ENCODE measurements around the gene DAPK2.

Gene DAPK2

GRCh38 chr15:63941698-63942465 is 104.4 kb downstream of the DAPK2 start:
- DNase-seq = no peak

GRCh38 chr15:63940966-63941620 is 105.2 kb downstream of the DAPK2 start:
- DNase-seq = no peak

GRCh38 chr15:63939531-63940130 is 106.7 kb downstream of the DAPK2 start:
- DNase-seq = peak; percentile 30

- no peak for DNase-seq
Observed at GRCh38 chr15:63938486-63939061, 107.7 kb downstream of the DAPK2 start.

GRCh38 chr15:63933522-63933921 is 112.8 kb downstream of the DAPK2 start:
- peak; percentile 62 for DNase-seq

GRCh38 chr15:63931556-63931955 is 114.7 kb downstream of the DAPK2 start:
- DNase-seq = no peak

GRCh38 chr15:63930034-63930433 is 116.3 kb downstream of the DAPK2 start:
- no peak for DNase-seq

GRCh38 chr15:63928185-63928842 is 118.0 kb downstream of the DAPK2 start:
- DNase-seq = no peak

GRCh38 chr15:63923993-63924950 is 122.0 kb downstream of the DAPK2 start:
- no peak for DNase-seq

GRCh38 chr15:63922916-63923315 is 123.4 kb downstream of the DAPK2 start:
- no peak for DNase-seq

GRCh38 chr15:63922261-63922904 is 123.9 kb downstream of the DAPK2 start:
- peak; percentile 15 for DNase-seq

GRCh38 chr15:63920504-63921175 is 125.6 kb downstream of the DAPK2 start:
- no peak for DNase-seq

GRCh38 chr15:63918901-63919348 is 127.4 kb downstream of the DAPK2 start:
- no peak for DNase-seq

GRCh38 chr15:63918317-63918672 is 128.0 kb downstream of the DAPK2 start:
- DNase-seq = no peak

GRCh38 chr15:63917588-63918316 is 128.5 kb downstream of the DAPK2 start:
- no peak for DNase-seq

GRCh38 chr15:63915873-63916771 is 130.2 kb downstream of the DAPK2 start:
- peak; percentile 37 for DNase-seq

GRCh38 chr15:63915209-63915872 is 130.9 kb downstream of the DAPK2 start:
- no peak for DNase-seq

- no peak for DNase-seq
Observed at GRCh38 chr15:63913786-63914315, 132.4 kb downstream of the DAPK2 start.
